GM12865 (cell line): ENCODE measurements around the gene AKAP8.

ENCODE experiments used
- DNase-seq: peaks from one replicate; pipeline ENCODE4 v3.0.0; 2010; ENCODE audit warnings: low read depth
- H3K4me3 ChIP-seq: 2 replicates; pipeline ENCODE4 v1.5.1; 2011; ENCODE audit warnings: mild to moderate bottlenecking, low read depth, low read length, control low read depth
- CTCF ChIP-seq: IDR thresholded peaks from 2 replicates; pipeline ENCODE4 v1.5.1; 2011; ENCODE audit warnings: low read length, control low read depth, low read depth, inconsistent platforms; ENCODE audit not compliant: insufficient read depth; ENCODE audit errors: missing control alignments

Gene AKAP8

DNA sequence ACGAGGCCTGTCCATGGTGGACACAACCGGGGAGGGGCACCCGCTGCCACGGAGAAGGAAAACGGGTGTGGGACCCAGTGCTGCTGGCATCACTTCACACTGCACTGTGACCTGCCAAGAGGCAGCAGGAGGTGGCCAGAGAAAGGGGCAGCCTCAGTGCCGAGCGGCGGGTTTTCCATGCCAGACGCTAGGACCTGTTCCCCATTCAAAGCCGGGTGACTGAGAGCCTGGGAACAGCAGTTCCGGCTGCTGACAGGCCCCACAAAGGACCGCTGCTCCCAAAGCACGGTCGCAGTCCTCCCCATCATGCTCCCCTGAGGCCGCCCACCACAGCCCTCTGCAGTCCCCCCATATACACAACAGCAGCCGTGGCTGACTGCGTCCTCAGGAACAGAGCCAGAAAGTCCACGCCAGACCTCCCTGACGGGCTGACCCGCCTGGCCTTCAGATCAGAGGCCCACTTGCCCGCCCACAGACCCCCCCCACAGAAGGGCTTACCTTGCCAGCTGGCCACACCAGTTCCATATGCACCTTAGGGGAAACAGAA, 5.4 kb downstream of the AKAP8 start:
- no peak overlapping the region for H3K4me3 ChIP-seq
- TF ChIP-seq CTCF, result no peak
- no peak for DNase-seq

DNA sequence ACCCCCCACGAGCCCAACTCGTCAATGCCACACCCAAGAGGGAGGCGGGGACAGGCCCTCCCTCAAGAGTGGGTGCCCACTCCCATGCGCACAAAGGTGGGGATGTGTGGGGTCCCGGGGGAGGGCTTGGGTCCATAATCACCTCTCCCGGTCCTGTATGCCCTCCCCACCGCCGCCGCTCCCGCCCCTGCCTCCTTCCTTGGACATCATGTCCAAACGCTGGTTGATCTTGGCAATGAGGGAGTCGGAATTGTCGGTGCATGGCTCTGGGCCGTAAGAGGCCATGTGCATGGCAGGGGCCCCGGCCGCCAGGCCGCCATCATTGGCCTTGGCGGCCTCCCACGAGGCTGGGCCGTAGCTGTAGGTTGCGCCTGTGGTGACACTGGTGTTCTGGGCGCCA, 5.9 kb downstream of the AKAP8 start:
- H3K4me3 ChIP-seq, result no peak overlapping the region
- no peak for TF ChIP-seq CTCF
- no peak for DNase-seq

DNA sequence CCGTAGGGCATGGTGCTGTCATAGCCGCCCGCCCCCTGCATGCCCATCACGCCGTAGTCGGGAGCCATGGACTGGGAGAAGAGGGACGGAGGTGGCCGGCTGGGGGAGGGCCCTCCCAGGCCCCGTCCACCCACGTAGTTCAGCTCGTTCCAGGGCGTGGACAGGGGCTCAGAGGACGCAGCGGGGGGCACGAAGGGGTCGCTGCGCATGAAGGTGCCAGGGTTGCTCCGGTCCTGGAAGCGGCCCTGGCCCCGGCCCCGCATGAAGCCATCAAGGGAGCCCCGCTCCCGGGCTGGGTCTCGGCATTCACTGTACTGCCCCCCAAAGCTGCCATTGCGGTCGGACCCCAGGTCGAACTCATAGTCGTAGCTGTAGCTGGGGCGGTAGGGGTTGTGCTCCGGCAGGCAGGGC, 6.7 kb downstream of the AKAP8 start:
- DNase-seq, result no peak
- no peak for TF ChIP-seq CTCF
- no peak overlapping the region for H3K4me3 ChIP-seq

GRCh38 chr19:15372470-15372869, 7.1 kb downstream of the AKAP8 start:
- DNase-seq, result no peak
- no peak for TF ChIP-seq CTCF
- no peak overlapping the region for H3K4me3 ChIP-seq

DNA sequence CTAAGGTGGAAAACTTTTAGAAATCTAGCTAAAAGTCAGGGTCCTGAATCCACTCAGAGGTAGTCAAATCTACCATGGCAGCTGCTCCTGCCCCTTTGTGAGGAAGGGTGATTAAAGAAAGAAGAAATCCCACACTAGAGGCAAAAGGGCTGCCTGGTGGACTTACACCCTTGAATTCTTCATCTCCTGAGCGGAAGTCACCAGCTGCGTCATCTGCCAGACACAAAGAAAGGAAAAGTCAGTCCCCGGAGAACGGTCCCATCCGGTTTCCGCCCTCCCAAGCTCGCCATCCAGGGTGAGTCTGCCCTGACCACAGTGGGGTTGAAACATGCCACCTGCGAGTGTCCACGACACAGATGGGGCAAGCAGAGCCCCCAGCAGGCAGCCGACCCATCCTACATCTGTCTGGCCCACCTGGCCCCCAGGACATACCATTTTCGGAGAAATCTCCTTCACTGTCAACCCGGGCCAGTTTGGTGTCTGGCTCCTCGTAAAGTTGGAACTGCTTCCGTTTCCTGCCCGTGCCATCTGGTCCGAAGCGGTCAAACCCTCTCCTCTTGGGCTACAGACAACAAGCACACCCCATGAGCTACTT, 7.7 kb downstream of the AKAP8 start:
- no peak for TF ChIP-seq CTCF
- DNase-seq, result no peak
- no peak overlapping the region for H3K4me3 ChIP-seq

DNA sequence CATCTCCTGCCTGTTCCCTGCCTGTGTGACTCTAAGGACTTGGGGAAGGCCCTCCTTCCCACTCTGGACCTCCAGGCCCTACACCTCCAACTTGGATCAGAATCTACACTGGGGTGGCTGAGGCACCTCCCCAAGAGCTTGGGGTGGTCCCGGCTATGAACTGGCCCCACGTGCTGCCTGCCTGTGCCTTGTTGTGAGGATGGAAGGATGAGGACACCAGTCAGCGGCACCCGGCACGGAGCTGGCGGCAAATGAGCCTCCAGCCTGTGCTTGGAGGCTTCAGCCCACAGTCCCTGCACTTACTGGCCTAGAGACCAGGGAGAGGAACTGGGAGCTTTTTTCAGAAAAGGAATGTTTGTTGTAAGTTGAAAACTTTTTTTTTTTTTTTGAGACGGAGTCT, 8.5 kb downstream of the AKAP8 start:
- no peak overlapping the region for H3K4me3 ChIP-seq
- no peak for DNase-seq
- TF ChIP-seq CTCF, result no peak

DNA sequence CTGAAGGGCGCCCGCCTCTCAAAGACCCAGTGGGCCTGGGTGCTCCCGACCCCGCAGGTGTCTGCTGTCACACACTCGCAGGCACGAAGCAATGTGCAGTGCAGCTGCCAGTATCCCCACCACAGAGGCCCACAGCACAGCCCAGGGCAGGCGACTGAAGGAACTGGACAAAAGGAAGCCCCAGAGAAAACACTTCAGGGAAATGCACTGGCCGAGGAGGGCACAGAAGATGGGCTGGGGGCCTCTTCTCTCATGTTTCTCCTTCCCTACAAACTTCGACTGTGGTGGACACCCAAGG, 10.0 kb downstream of the AKAP8 start:
- no peak for TF ChIP-seq CTCF
- H3K4me3 ChIP-seq, result no peak overlapping the region
- no peak for DNase-seq
